ENCODE data around the gene SASH1.
A peak's percentile ranks its signal among the peaks of the same experiment; 100 is the strongest.
"Not testable (repeated sequence)": the region's sequence is repeated elsewhere in the genome, so short reads cannot be mapped to it uniquely, and the experiment has no call there.

Gene SASH1

GRCh38 chr6:148347441-148348054, 4.9 kb downstream of the SASH1 start:
- H3K9me3 ChIP-seq (ENCODE audit: insufficient read depth, low read depth, low read length), result no peaks in the 10 kb centered on the region
- 0 out of 2 replicates have a peak, but pooled peaks cover 4% of the 10 kb centered on the region for H3K27me3 ChIP-seq (ENCODE audit: insufficient read depth, low read length)
- H3K27ac ChIP-seq (ENCODE audit: low read depth, low read length), result peak overlapping the region; percentile 76
- H3K4me1 ChIP-seq (ENCODE audit: insufficient read depth, low read length), result peaks cover 70% of the 10 kb centered on the region
- WGBS, result 28% methylated on average over 2 of the region's 4 CpGs
- peak overlapping the region; percentile 70 for H3K9ac ChIP-seq (ENCODE audit: low read depth, low read length)
- no peaks in the 10 kb centered on the region for H3K36me3 ChIP-seq (ENCODE audit: insufficient read depth, low read length)
- peak overlapping the region; percentile 38 for H3K4me3 ChIP-seq (ENCODE audit: low read length)

DNA sequence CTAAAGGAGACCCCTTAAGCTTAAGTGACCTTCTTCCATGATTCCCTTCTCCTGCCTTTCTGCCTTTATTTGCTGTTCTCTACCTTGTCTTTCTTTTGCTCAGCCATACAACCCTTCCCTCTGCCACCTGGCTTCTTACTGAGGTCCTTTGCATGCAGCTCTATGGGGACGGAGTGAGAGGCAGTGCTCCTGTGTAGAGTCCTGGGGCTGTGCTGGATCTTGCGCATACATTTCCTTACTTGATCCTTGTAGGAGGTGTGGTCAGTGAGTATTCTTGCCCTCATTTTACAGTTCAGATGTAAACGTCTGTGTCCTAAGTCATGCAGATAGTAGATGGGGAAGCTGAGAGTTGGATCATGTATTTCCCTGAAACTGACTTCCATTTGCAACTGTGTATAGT, 5.7 kb downstream of the SASH1 start:
- H3K27me3 ChIP-seq (ENCODE audit: insufficient read depth, low read length), result 0 out of 2 replicates have a peak, but pooled peaks cover 4% of the 10 kb centered on the region
- peak overlapping the region; percentile 15; the same call in 1 of the 2 replicates for H3K4me3 ChIP-seq (ENCODE audit: low read length)
- no peak overlapping the region for H3K9ac ChIP-seq (ENCODE audit: low read depth, low read length)
- peaks cover 70% of the 10 kb centered on the region for H3K4me1 ChIP-seq (ENCODE audit: insufficient read depth, low read length)
- no peaks in the 10 kb centered on the region for H3K36me3 ChIP-seq (ENCODE audit: insufficient read depth, low read length)
- H3K9me3 ChIP-seq (ENCODE audit: insufficient read depth, low read depth, low read length), result no peaks in the 10 kb centered on the region
- 22% methylated on average over 3 of the region's 3 CpGs for WGBS
- peak overlapping the region; percentile 3; the same call in 1 of the 2 replicates for H3K27ac ChIP-seq (ENCODE audit: low read depth, low read length)

DNA sequence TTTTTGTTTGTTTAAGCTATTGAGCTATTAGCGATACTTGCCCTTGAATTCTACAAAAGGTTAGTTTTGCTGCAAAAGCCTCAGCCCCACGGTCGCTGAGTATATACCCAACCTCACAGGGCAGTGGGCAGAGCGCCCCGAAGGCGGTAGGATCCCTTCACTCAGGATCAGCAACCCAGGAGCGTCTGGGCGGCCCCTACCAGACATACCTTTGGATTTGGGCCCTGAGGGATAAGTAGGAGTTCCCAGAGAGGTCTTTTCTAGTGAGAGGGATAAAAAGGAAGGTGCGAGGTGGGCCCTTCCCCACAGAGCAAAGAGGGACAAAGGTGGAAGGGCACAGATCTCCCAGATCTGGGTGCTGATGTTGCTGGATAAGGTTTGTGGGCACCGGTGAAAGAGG, 6.1 kb downstream of the SASH1 start:
- Histone ChIP-seq H3K9ac (ENCODE audit: low read depth, low read length) (no peak overlapping the region), H3K4me1 (ENCODE audit: insufficient read depth, low read length) (peaks cover 66% of the 10 kb centered on the region), H3K27ac (ENCODE audit: low read depth, low read length) (peak overlapping the region; percentile 5; the same call in 1 of the 2 replicates), H3K4me3 (ENCODE audit: low read length) (peak overlapping the region; percentile 15; the same call in 1 of the 2 replicates), H3K27me3 (ENCODE audit: insufficient read depth, low read length) (0 out of 2 replicates have a peak, but pooled peaks cover 4% of the 10 kb centered on the region), H3K36me3 (ENCODE audit: insufficient read depth, low read length) (no peaks in the 10 kb centered on the region), H3K9me3 (ENCODE audit: insufficient read depth, low read depth, low read length) (no peaks in the 10 kb centered on the region)
- 49% methylated on average over 10 of the region's 10 CpGs for WGBS

GRCh38 chr6:148349466-148349865, 6.8 kb downstream of the SASH1 start:
- no peaks in the 10 kb centered on the region for H3K9me3 ChIP-seq (ENCODE audit: insufficient read depth, low read depth, low read length)
- H3K9ac ChIP-seq (ENCODE audit: low read depth, low read length), result no peak overlapping the region
- H3K27me3 ChIP-seq (ENCODE audit: insufficient read depth, low read length), result 0 out of 2 replicates have a peak, but pooled peaks cover 4% of the 10 kb centered on the region
- H3K27ac ChIP-seq (ENCODE audit: low read depth, low read length), result no peak overlapping the region
- WGBS, result 87% methylated on average over 9 of the region's 9 CpGs
- peaks cover 59% of the 10 kb centered on the region for H3K4me1 ChIP-seq (ENCODE audit: insufficient read depth, low read length)
- no peaks in the 10 kb centered on the region for H3K36me3 ChIP-seq (ENCODE audit: insufficient read depth, low read length)
- no peak overlapping the region for H3K4me3 ChIP-seq (ENCODE audit: low read length)

- H3K9me3 ChIP-seq (ENCODE audit: insufficient read depth, low read depth, low read length), result no peaks in the 10 kb centered on the region
- WGBS, result 82% methylated on average over 1 of the region's 1 CpG
- H3K4me1 ChIP-seq (ENCODE audit: insufficient read depth, low read length), result peaks cover 49% of the 10 kb centered on the region
- H3K27ac ChIP-seq (ENCODE audit: low read depth, low read length), result no peak overlapping the region
- H3K9ac ChIP-seq (ENCODE audit: low read depth, low read length), result no peak overlapping the region
- H3K27me3 ChIP-seq (ENCODE audit: insufficient read depth, low read length), result 0 out of 2 replicates have a peak, but pooled peaks cover 4% of the 10 kb centered on the region
- no peak overlapping the region for H3K4me3 ChIP-seq (ENCODE audit: low read length)
- no peaks in the 10 kb centered on the region for H3K36me3 ChIP-seq (ENCODE audit: insufficient read depth, low read length)
Observed at GRCh38 chr6:148351309-148351708, 8.7 kb downstream of the SASH1 start.

DNA sequence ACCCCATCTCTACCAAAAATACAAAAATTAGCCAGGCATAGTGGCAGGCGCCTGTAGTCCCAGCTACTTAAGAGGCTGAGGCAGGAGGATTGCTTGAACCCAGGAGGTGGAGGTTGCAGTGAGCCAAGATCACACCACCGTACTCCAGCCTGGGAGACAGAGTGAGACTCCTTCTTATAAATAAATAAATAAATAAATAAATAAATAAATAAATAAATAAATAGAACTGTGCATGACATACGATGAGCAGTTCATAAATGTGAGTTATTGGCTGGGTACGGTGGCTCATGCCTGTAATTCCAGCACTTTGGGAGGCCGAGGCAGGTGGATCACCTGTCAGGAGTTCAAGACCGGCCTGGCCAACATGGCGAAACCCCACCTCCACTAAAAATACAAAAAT, 9.8 kb downstream of the SASH1 start:
- not testable (repeated sequence) for H3K4me3 ChIP-seq (ENCODE audit: low read length); H3K27ac ChIP-seq (ENCODE audit: low read depth, low read length); H3K36me3 ChIP-seq (ENCODE audit: insufficient read depth, low read length); H3K9ac ChIP-seq (ENCODE audit: low read depth, low read length); H3K27me3 ChIP-seq (ENCODE audit: insufficient read depth, low read length); H3K9me3 ChIP-seq (ENCODE audit: insufficient read depth, low read depth, low read length)
- whole genome bisulfite sequencing, result 99% methylated on average over 5 of the region's 7 CpGs
- H3K4me1 ChIP-seq (ENCODE audit: insufficient read depth, low read length), result peaks cover 38% of the 10 kb centered on the region

DNA sequence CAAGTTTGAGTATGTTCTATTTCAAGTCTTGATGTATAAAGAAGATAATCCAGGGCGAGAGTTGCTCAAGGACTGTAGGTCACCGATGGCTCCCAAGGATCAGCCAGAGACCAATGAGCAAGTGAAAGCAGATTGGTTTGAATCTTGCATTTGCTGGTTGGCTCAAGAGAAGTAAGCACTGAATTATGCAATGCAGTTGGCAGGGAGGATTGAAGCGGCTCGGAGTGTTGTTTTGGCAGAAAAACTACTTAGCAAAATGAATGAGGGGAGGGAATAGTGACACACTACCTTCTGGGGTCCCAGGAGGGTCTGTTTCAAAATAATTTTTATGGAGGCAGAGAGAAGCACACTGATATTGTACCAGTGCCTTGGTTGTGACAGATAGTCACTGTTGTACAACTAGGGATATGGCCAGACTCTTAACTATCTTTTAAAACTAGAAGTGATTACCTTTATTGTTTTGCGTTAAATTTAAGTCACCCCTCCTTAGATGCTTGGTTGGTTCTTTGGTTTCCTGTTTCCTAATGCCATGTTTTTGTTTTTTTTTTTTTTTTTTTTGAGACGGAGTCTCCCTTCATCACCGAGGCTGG, 15.7 kb downstream of the SASH1 start:
- no peaks in the 10 kb centered on the region for H3K36me3 ChIP-seq (ENCODE audit: insufficient read depth, low read length)
- peaks cover 8% of the 10 kb centered on the region for H3K4me1 ChIP-seq (ENCODE audit: insufficient read depth, low read length)
- H3K27ac ChIP-seq (ENCODE audit: low read depth, low read length), result no peak overlapping the region
- no peaks in the 10 kb centered on the region for H3K9me3 ChIP-seq (ENCODE audit: insufficient read depth, low read depth, low read length)
- H3K4me3 ChIP-seq (ENCODE audit: low read length), result no peak overlapping the region
- no peak overlapping the region for H3K9ac ChIP-seq (ENCODE audit: low read depth, low read length)
- no peaks in the 10 kb centered on the region for H3K27me3 ChIP-seq (ENCODE audit: insufficient read depth, low read length)
- 90% methylated on average over 5 of the region's 7 CpGs for WGBS

DNA sequence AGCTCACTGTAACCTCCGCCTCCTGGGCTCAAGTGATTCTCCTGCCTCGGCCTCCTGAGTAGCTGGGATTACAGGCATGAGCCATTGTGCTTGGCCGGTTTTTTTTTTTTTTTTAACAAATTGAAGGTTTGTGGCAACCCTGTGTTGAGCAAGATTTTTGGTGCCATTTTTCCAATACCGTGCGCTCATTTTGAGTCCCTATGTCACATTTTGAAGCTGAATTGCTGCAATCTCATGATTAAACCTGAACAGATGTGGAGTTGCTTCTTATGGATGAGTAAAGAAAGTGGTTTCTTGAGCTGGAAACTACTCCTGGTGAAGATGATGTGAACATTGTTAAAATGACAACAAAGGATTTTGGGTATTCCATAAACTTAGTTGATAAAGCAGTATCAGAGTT, 16.6 kb downstream of the SASH1 start:
- Histone ChIP-seq H3K36me3 (ENCODE audit: insufficient read depth, low read length) (no peaks in the 10 kb centered on the region), H3K27me3 (ENCODE audit: insufficient read depth, low read length) (no peaks in the 10 kb centered on the region), H3K4me3 (ENCODE audit: low read length) (no peak overlapping the region), H3K9me3 (ENCODE audit: insufficient read depth, low read depth, low read length) (no peaks in the 10 kb centered on the region), H3K9ac (ENCODE audit: low read depth, low read length) (no peak overlapping the region), H3K4me1 (ENCODE audit: insufficient read depth, low read length) (peaks cover 8% of the 10 kb centered on the region), H3K27ac (ENCODE audit: low read depth, low read length) (no peak overlapping the region)
- 93% methylated on average over 5 of the region's 5 CpGs for WGBS

GRCh38 chr6:148364056-148364824, 21.6 kb downstream of the SASH1 start:
- no peak overlapping the region for H3K4me3 ChIP-seq (ENCODE audit: low read length)
- WGBS, result 89% methylated on average over 11 of the region's 11 CpGs
- peaks cover 22% of the 10 kb centered on the region for H3K4me1 ChIP-seq (ENCODE audit: insufficient read depth, low read length)
- no peaks in the 10 kb centered on the region for H3K9me3 ChIP-seq (ENCODE audit: insufficient read depth, low read depth, low read length)
- H3K36me3 ChIP-seq (ENCODE audit: insufficient read depth, low read length), result no peaks in the 10 kb centered on the region
- no peak overlapping the region for H3K9ac ChIP-seq (ENCODE audit: low read depth, low read length)
- no peak overlapping the region for H3K27ac ChIP-seq (ENCODE audit: low read depth, low read length)
- no peaks in the 10 kb centered on the region for H3K27me3 ChIP-seq (ENCODE audit: insufficient read depth, low read length)

DNA sequence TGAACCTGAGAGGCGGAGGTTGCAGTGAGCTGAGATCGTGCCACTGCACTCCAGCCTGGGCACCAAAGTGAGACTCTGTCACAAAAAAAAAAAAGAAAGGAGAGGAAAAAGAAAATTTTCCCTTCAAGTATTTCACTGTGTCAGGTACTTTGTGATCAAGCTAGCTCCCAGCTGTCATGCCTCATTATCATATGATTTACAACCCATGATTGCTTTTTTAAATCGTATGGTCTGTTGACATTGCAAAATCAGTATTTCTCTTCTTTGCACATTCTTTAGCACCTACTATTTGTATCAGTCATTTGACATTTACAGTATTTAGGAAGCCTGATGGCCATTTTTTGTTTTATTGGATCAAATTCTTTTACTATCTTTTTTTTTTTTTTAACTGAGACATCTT, 22.4 kb downstream of the SASH1 start:
- Histone ChIP-seq H3K4me3 (ENCODE audit: low read length) (no peak overlapping the region), H3K27me3 (ENCODE audit: insufficient read depth, low read length) (no peaks in the 10 kb centered on the region), H3K4me1 (ENCODE audit: insufficient read depth, low read length) (peaks cover 24% of the 10 kb centered on the region)

GRCh38 chr6:148367411-148368024, 24.9 kb downstream of the SASH1 start:
- H3K9ac ChIP-seq (ENCODE audit: low read depth, low read length), result no peak overlapping the region
- 76% methylated on average over 10 of the region's 11 CpGs for WGBS
- H3K36me3 ChIP-seq (ENCODE audit: insufficient read depth, low read length), result no peaks in the 10 kb centered on the region
- H3K4me1 ChIP-seq (ENCODE audit: insufficient read depth, low read length), result peaks cover 21% of the 10 kb centered on the region
- H3K9me3 ChIP-seq (ENCODE audit: insufficient read depth, low read depth, low read length), result no peaks in the 10 kb centered on the region
- peak overlapping the region; percentile 31; the same call in 1 of the 2 replicates for H3K27ac ChIP-seq (ENCODE audit: low read depth, low read length)
- no peak overlapping the region for H3K4me3 ChIP-seq (ENCODE audit: low read length)
- H3K27me3 ChIP-seq (ENCODE audit: insufficient read depth, low read length), result no peaks in the 10 kb centered on the region

More for the DNA sequence above, 22.4 kb downstream of the SASH1 start:
- Histone ChIP-seq H3K27ac (ENCODE audit: low read depth, low read length) (no peak overlapping the region), H3K9ac (ENCODE audit: low read depth, low read length) (no peak overlapping the region), H3K9me3 (ENCODE audit: insufficient read depth, low read depth, low read length) (no peaks in the 10 kb centered on the region), H3K36me3 (ENCODE audit: insufficient read depth, low read length) (no peaks in the 10 kb centered on the region)
- WGBS, result 88% methylated on average over 3 of the region's 3 CpGs
